HG03066 (cell line): ENCODE results near the gene CAAP1.
"Not testable (repeated sequence)": the region's sequence is repeated elsewhere in the genome, so short reads cannot be mapped to it uniquely, and the experiment has no call there.

Source experiments
- ATAC-seq: cut with Tn5 transposase; IDR thresholded peaks from one replicate; pipeline ENCODE4 v1.9.1; 2021; ENCODE audit warnings: low read depth; ENCODE audit not compliant: unreplicated experiment

Gene CAAP1, protein sequence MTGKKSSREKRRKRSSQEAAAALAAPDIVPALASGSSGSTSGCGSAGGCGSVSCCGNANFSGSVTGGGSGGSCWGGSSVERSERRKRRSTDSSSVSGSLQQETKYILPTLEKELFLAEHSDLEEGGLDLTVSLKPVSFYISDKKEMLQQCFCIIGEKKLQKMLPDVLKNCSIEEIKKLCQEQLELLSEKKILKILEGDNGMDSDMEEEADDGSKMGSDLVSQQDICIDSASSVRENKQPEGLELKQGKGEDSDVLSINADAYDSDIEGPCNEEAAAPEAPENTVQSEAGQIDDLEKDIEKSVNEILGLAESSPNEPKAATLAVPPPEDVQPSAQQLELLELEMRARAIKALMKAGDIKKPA

DNA sequence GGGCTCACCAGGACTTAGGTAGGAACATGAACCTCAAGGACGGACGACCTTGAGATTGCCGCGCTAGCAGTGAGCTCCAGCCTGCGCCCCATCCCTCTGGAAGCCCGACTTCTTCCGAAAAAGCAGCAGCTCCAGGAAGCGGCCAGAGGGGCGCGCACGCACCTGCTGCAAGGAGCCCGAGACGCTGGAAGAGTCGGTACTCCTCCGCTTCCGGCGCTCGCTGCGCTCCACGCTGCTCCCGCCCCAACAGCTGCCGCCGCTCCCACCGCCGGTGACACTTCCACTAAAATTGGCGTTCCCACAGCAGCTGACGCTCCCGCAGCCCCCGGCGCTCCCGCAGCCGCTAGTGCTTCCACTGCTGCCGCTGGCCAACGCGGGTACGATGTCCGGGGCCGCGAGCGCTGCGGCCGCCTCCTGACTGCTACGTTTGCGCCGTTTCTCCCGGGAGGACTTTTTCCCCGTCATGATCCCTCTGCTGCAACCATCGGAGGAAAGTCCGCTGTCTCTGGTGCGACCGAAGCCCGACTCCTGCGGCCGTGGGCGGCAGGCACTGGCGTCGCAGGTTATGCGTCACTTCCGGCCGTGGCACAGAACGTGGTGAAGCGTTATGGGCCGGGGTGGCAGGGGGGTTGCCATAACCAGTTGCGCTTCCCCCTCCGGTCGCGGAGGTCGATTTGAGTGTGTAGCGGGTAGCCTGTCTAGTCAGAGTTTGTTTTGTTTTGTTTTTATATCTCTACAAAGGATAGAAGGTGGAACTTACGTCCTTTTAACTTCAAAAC is at the start of gene CAAP1:
Gene CAAP1 (minus strand): TSS at position 552 of the 779 bp plus-strand sequence. CDS start 87 bp downstream, at position 465.
- peak; percentile 88 for ATAC-seq

GRCh38 chr9:26940779-26941178 is 48.2 kb upstream of the CAAP1 start:
- no peak for ATAC-seq

GRCh38 chr9:26939955-26940711 is 47.5 kb upstream of the CAAP1 start:
- no peak for ATAC-seq

DNA sequence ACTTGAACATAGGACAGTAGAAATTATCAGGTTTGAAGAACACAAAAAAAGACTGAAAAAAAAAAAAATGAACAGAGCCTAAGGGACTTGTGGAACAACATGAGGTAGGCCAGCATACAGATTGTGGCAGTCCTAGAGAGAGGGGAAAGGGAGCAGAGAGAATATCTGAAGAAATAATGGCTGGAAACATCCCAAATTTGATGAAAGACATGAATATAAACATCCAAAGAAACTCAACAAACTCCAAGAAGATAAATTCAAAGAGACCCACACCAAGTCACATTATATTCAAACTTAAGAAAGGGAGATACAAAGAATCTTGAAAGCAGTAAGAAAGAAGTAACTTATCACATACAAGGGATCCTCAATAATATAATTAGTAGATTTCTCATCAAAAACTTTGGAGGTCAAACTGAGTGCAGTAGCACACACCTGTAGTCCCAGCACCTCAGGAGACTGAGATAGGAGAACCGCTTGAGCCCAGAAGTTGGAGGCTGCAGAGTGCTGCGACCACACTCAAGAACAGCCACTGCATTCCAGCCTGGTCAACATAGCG is 45.3 kb upstream of the CAAP1 start:
- no peak for ATAC-seq

DNA sequence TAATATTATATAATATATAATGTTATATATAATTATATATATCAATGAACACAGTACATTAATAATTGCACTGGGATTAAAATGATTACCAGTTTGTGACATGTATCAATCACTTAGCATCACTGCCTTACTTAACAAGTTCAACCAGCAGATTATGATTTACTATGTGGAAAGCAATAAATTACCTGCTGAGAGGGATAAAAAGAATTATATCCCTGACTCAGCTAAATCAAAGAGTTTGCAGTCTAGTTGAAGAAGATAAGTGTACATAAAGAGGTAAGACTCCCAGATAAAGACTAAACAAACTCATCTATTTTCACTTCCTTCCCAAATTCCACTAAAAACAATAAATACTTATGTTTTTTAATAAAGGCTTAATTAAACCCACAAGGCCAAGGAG is 43.2 kb upstream of the CAAP1 start:
- no peak for ATAC-seq

DNA sequence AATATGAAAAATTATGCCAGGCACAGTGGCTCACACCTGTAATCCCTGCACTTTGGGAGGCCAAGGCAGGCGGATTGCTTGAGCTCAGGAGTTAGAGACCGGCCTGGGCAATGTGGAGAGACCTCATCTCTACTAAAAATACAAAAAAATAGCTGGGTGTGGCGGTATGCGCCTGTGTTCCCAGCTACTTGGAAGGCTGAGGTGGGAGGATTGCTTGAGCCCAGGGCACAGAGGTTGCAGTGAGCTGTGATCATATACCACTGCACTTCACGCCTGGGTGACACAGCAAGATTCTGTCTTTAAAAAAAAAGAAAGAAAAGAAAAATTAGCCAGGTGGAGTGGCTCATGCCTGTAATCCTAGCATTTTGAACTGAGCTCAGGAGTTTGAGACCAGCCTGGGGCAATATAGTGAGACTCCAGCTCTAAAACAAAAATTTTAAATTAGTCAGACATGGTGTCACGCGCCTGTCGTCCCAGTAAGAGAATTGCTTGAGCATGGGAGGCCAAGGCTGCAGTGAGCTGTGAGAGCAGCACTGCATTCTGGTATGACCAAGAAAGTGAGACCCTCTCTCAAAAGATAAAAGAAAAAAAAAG is 36.4 kb upstream of the CAAP1 start:
- no peak for ATAC-seq

- no peak for ATAC-seq
These were observed 33.0 kb upstream of the CAAP1 start for GRCh38 chr9:26925609-26926008.

- no peak for ATAC-seq
These were observed 27.1 kb upstream of the CAAP1 start for GRCh38 chr9:26919698-26920097.

DNA sequence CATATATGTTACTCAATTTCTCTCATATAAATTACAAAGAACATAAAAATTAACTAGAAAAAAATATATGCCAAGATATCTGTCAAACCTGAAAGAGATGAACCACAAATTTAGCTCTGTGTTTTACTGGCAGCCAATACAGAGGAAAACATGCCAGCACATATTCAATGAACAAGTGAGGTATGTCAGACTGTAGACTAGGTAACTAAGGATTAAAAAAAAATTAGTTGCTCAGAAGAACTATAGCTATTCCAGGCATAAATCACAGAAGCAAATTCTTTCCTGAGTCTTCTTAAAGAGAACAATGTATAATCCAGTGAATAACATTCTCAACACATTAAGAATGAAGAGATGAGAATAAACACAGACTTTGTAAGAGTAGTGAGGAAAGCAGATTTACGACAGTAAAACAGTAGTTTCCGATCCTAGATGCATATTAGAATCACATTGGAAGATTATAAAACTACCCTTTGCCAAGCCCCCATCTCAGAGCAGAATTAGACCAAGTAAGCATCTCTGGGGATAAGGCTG is 20.6 kb upstream of the CAAP1 start:
- ATAC-seq = no peak

DNA sequence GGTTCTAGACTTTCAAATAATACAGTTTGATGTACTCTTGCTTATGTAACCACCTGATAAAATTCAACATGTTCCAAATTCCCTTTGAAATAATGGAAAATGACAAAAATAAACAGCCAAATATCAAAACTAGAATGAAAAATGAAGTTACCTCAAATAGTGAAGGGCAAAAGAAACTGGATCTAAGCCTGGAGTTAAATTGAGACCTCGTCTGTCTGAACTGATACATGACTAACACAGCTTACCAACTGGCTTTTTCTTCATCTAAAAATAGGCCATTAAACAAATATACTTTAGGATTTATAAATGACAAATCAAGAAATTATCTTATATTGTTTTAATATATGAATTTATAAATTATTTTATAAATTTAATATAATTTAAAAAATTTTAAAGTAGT is 12.1 kb upstream of the CAAP1 start:
- ATAC-seq = no peak

DNA sequence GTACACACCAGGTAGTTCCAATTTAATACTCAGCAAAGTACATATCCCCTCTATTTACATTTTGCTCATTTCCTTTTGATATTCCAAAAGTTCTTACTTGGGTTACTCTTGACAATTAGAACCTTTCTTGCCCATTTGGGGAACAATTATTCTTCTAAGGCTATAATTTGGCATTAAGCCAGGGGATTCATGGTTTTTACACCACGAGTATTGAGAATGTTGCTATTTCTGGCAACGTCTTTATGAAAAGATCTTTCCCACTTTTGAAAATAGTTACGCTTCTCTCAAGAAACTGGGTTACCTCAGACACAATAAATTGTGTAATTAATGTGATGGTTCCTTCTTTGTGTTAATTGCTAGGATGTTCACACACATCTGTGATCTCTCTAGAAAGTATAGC is 11.5 kb upstream of the CAAP1 start:
- ATAC-seq = no peak

DNA sequence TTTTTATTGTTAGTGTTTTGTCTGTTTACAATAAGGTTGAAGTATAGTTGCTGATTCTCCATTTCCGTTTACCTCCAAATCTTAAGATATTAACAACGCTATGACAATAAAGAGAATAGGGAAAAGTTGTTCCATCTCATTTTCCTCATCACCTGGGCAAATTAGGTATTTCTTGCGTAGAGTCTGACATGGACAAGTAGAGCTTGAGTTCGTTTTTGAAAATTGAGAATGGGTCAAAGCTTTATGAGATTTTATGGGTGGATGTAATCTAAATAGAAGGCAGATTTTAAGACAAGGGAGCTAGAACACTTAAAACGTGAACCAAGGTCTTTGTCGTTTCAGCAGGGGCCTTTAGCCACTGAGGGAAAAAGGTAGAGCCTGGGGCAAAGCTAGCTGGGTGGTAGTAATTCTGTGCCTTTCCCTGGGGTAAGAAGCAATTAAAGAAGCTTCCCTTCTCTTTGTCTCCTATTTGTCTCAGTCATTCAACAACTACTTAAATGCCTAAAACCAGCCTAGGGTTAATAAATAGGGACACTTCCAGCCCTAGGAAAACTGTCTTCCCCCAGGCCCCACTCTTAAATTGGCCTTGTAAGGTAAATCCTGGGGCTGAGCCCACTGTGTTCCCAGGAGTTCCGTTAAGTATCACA is 551 bp upstream of the CAAP1 start:
- no peak for ATAC-seq

GRCh38 chr9:26891726-26892125 is 876 bp downstream of the CAAP1 start:
- peak; percentile 2 for ATAC-seq

DNA sequence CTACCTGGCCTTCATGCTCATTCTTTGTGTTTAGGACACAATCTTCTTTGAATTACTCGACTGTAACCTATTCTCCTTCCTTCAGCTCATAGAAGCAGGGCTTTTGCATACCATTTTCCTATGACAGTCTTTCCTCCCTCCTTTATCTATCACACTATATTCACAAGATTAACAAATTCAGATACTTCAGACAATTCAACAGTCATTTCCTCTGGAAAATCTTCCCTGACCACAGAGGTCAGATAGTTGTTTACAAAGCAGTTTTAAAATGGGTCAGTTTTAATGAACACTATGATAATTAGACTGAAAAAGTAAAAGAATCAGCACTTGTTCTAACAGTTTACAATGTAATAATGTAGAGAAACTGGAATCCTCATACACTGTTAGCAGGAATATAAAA is 4.3 kb downstream of the CAAP1 start:
- ATAC-seq = no peak

- no peak for ATAC-seq
These were observed 10.4 kb downstream of the CAAP1 start for GRCh38 chr9:26882154-26882553.

- ATAC-seq = no peak
These were observed 12.3 kb downstream of the CAAP1 start for GRCh38 chr9:26880262-26880661.

DNA sequence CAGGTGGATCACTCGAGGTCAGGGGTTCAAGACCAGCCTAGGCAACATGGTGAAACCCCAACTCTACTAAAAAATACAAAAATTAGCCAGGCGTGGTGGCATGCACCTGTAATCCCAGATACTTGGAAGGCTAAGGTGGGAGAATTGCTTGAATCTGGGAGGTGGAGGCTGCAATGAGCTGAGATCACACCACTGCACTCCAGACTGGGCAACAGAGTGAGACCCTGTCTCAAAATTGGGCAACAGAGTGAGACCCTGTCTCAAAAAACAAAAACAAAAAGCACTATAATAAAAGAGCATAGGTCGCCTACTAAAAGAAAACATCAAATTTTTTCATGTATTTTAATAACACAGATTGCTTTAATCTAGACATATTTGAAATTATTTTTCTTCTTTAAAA is 17.4 kb downstream of the CAAP1 start:
- not testable (repeated sequence) for ATAC-seq

- no peak for ATAC-seq
These were observed 22.3 kb downstream of the CAAP1 start for GRCh38 chr9:26870292-26870691.

DNA sequence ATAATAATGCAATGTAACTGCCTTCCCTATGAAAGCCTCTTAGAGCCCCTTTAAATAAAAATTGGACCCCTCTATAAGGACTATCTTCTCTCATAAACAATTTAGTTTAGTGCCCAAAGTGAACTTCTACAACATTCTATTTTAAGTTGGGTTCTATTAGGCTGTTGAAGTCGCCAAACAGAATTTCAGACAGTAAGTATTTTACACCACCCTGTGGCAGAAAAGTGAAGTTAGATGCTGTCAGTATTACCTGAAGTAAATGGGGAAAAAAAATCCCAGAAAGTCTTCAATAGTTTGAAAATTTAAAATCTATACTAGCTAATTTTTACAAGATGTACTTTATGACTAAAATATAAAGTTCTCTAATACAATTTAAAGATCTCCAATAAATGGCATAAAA is 29.5 kb downstream of the CAAP1 start:
- no peak for ATAC-seq
